Measurements from ENCODE around the gene FBXW4.

Gene FBXW4

DNA sequence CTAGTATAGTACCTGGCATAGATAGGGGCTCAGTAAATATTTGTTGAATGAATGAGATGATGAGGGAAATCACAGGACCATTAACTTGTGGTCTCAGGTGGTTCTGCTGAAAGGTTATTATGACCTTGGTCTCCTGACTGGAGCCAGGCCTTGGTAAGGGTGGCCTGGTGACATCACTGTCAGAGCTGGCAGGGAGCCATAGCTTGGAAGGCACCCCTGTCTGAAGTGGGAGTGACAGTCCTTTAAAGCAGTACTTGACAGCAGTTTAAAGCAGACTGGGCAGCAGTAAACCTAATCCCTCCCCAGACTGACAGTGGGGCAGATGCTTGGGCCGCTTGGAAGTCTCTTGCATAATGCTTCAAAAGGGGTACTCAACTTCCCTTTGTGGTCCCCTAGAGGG is 93.4 kb downstream of the FBXW4 start:
- CTCF ChIA-PET = interaction anchor here (0.5 to 12.8 kb wide), 11 partner anchors 9 to 393 kb away, joined by 3 to 203 read pairs (median 5); partner anchors contain the start of gene NPM3
- H3K4me3 ChIP-seq (ENCODE audit: low read depth, low read length) = no peak overlapping the region
- no peaks in the 10 kb centered on the region for H3K4me1 ChIP-seq (ENCODE audit: control insufficient read depth, insufficient read depth, low read length)
- H3K27ac ChIP-seq (ENCODE audit: extremely low read depth, low read depth, low read length) = no peak overlapping the region
- POLR2A ChIA-PET = no interaction called here
- H3K9me3 ChIP-seq (ENCODE audit: control insufficient read depth, insufficient read depth, low read depth, low read length) = no peaks in the 10 kb centered on the region
- peaks cover 4 to 35% of the 10 kb centered on the region in 2 experiments; a peak in 2 of 3 replicates for H3K36me3 ChIP-seq (ENCODE audit: control insufficient read depth in 2 of 2, insufficient read depth in 1 of 2, low read length in 2 of 2)
- TF ChIP-seq ZNF677 (tag by site-specific recombination; IDR thresholded peaks at IDR 0.05) (no peak), SP2 (tag by site-specific recombination; IDR thresholded peaks at IDR 0.05) (0 out of 2 replicates have a peak, but pooled peaks have one; percentile 5), ZNF501 (tag by site-specific recombination; IDR thresholded peaks at IDR 0.05) (no peak), ZNF555 (tag by site-specific recombination; conservative IDR thresholded peaks at IDR 0.05) (no peak), KLF8 (tag by site-specific recombination; IDR thresholded peaks at IDR 0.05) (no peak), ZFP69B (tag by site-specific recombination; IDR thresholded peaks at IDR 0.05) (0 out of 2 replicates have a peak, but pooled peaks have one; percentile 17), ZNF223 (tag by site-specific recombination; IDR thresholded peaks at IDR 0.05) (no peak), YY2 (tag by site-specific recombination; IDR thresholded peaks at IDR 0.05) (no peak), SCRT2 (tag by site-specific recombination; IDR thresholded peaks at IDR 0.05) (no peak), HOXC10 (CRISPR knock-in tag; IDR thresholded peaks at IDR 0.05) (no peak), ZNF404 (tag by site-specific recombination; IDR thresholded peaks at IDR 0.05) (no peak), ZNF629 (tag by site-specific recombination; IDR thresholded peaks at IDR 0.05) (no peak), ZNF350 (tag by site-specific recombination; IDR thresholded peaks at IDR 0.05) (no peak), ZNF600 (tag by site-specific recombination; IDR thresholded peaks at IDR 0.05) (no peak), HOXA7 (CRISPR knock-in tag; IDR thresholded peaks at IDR 0.05; ENCODE audit: borderline replicate concordance) (no peak), ZNF214 (tag by site-specific recombination; IDR thresholded peaks at IDR 0.05; ENCODE audit: borderline replicate concordance) (no peak), ZNF112 (tag by site-specific recombination; IDR thresholded peaks at IDR 0.05) (no peak), ZNF423 (tag by site-specific recombination; IDR thresholded peaks at IDR 0.05) (no peak), ZNF19 (tag by site-specific recombination; IDR thresholded peaks at IDR 0.05; ENCODE audit: low read depth) (no peak), SP7 (tag by site-specific recombination; IDR thresholded peaks at IDR 0.05) (0 out of 2 replicates have a peak, but pooled peaks have one; percentile 27), KLF9 (tag by site-specific recombination; IDR thresholded peaks at IDR 0.05; ENCODE audit: low read depth) (0 out of 2 replicates have a peak, but pooled peaks have one; percentile 19), ZNF175 (tag by site-specific recombination; IDR thresholded peaks at IDR 0.05) (no peak), ZNF133 (tag by site-specific recombination; IDR thresholded peaks at IDR 0.05) (no peak), ZNF221 (tag by site-specific recombination; IDR thresholded peaks at IDR 0.05; ENCODE audit: borderline replicate concordance) (no peak), ZNF239 (tag by site-specific recombination; IDR thresholded peaks at IDR 0.05) (no peak), ZSCAN16 (tag by site-specific recombination; IDR thresholded peaks at IDR 0.05) (no peak), ZNF626 (tag by site-specific recombination; IDR thresholded peaks at IDR 0.05) (no peak)
- TF ChIP-seq, protein P1, sequence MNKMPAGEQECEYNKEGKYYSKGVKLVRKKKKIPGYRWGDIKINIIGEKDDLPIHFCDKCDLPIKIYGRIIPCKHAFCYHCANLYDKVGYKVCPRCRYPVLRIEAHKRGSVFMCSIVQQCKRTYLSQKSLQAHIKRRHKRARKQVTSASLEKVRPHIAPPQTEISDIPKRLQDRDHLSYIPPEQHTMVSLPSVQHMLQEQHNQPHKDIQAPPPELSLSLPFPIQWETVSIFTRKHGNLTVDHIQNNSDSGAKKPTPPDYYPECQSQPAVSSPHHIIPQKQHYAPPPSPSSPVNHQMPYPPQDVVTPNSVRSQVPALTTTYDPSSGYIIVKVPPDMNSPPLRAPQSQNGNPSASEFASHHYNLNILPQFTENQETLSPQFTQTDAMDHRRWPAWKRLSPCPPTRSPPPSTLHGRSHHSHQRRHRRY (tag by site-specific recombination; IDR thresholded peaks at IDR 0.05) = no peak
- TF ChIP-seq, protein P2, sequence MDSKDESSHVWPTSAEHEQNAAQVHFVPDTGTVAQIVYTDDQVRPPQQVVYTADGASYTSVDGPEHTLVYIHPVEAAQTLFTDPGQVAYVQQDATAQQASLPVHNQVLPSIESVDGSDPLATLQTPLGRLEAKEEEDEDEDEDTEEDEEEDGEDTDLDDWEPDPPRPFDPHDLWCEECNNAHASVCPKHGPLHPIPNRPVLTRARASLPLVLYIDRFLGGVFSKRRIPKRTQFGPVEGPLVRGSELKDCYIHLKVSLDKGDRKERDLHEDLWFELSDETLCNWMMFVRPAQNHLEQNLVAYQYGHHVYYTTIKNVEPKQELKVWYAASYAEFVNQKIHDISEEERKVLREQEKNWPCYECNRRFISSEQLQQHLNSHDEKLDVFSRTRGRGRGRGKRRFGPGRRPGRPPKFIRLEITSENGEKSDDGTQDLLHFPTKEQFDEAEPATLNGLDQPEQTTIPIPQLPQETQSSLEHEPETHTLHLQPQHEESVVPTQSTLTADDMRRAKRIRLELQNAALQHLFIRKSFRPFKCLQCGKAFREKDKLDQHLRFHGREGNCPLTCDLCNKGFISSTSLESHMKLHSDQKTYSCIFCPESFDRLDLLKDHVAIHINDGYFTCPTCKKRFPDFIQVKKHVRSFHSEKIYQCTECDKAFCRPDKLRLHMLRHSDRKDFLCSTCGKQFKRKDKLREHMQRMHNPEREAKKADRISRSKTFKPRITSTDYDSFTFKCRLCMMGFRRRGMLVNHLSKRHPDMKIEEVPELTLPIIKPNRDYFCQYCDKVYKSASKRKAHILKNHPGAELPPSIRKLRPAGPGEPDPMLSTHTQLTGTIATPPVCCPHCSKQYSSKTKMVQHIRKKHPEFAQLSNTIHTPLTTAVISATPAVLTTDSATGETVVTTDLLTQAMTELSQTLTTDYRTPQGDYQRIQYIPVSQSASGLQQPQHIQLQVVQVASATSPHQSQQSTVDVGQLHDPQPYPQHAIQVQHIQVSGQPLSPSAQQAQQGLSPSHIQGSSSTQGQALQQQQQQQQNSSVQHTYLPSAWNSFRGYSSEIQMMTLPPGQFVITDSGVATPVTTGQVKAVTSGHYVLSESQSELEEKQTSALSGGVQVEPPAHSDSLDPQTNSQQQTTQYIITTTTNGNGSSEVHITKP (tag by site-specific recombination; IDR thresholded peaks at IDR 0.05) = peak; percentile 27; the same call in 1 of the 2 replicates
- TF ChIP-seq, protein P3, sequence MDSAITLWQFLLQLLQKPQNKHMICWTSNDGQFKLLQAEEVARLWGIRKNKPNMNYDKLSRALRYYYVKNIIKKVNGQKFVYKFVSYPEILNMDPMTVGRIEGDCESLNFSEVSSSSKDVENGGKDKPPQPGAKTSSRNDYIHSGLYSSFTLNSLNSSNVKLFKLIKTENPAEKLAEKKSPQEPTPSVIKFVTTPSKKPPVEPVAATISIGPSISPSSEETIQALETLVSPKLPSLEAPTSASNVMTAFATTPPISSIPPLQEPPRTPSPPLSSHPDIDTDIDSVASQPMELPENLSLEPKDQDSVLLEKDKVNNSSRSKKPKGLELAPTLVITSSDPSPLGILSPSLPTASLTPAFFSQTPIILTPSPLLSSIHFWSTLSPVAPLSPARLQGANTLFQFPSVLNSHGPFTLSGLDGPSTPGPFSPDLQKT (IDR thresholded peaks at IDR 0.05; ENCODE audit: borderline replicate concordance, low read depth, low read length) = no peak
- TF ChIP-seq, protein P4, sequence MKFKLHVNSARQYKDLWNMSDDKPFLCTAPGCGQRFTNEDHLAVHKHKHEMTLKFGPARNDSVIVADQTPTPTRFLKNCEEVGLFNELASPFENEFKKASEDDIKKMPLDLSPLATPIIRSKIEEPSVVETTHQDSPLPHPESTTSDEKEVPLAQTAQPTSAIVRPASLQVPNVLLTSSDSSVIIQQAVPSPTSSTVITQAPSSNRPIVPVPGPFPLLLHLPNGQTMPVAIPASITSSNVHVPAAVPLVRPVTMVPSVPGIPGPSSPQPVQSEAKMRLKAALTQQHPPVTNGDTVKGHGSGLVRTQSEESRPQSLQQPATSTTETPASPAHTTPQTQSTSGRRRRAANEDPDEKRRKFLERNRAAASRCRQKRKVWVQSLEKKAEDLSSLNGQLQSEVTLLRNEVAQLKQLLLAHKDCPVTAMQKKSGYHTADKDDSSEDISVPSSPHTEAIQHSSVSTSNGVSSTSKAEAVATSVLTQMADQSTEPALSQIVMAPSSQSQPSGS (tag by site-specific recombination; IDR thresholded peaks at IDR 0.05; ENCODE audit: low read depth) = 0 out of 2 replicates have a peak, but pooled peaks have one; percentile 30
- TF ChIP-seq, protein P5, sequence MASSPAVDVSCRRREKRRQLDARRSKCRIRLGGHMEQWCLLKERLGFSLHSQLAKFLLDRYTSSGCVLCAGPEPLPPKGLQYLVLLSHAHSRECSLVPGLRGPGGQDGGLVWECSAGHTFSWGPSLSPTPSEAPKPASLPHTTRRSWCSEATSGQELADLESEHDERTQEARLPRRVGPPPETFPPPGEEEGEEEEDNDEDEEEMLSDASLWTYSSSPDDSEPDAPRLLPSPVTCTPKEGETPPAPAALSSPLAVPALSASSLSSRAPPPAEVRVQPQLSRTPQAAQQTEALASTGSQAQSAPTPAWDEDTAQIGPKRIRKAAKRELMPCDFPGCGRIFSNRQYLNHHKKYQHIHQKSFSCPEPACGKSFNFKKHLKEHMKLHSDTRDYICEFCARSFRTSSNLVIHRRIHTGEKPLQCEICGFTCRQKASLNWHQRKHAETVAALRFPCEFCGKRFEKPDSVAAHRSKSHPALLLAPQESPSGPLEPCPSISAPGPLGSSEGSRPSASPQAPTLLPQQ (tag by site-specific recombination; IDR thresholded peaks at IDR 0.05) = peak; percentile 83
